GM21723 (cell line): ENCODE measurements around the gene BICC1.
"Not testable (repeated sequence)": the region's sequence is repeated elsewhere in the genome, so short reads cannot be mapped to it uniquely, and the experiment has no call there.

Experiments used
- ATAC-seq: cut with Tn5 transposase; IDR thresholded peaks from one replicate; pipeline ENCODE4 v1.9.1; 2021; ENCODE audit warnings: mild to moderate bottlenecking, moderate library complexity; ENCODE audit not compliant: unreplicated experiment

The BICC1 gene

DNA sequence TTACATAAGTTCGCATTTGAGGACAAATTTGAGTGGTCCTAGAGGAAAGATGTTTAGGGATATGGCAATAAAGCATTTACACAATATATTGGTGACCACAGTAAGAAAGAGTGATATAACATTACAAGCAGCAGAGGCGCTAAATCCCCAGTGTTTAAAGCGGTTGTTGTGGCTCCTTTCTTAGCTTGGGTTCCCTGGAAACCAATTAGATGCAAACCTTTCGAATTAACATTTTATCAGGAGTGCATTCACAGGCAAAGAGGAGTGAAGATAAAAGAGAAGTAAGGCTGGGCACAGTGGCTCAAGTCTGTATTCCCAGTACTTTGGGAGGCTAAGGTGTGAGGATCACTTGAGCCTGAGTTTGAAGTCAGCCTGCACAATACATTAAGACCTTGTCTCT, 331.1 kb downstream of the BICC1 start:
- no peak for ATAC-seq

GRCh38 chr10:58844680-58845079, 332.0 kb downstream of the BICC1 start:
- no peak for ATAC-seq

DNA sequence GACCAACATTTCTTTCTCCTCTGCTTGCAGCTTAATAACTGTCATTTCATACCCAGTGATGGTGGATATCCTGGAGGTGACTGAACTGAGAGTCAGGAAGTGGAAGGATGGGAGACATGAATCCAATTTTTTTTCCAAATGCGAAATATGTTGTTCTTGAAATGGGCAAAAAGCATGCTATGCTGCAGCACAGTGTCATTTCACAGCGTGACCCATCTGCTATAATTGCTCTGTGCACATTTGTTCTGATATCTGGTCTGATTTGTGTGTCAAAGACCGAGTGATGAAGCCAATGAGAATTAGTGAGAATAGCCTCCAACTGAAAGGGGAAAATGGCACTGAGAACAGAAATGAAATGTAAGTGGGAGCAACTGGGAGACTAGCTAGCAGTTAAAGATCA, 334.2 kb downstream of the BICC1 start:
- no peak for ATAC-seq

DNA sequence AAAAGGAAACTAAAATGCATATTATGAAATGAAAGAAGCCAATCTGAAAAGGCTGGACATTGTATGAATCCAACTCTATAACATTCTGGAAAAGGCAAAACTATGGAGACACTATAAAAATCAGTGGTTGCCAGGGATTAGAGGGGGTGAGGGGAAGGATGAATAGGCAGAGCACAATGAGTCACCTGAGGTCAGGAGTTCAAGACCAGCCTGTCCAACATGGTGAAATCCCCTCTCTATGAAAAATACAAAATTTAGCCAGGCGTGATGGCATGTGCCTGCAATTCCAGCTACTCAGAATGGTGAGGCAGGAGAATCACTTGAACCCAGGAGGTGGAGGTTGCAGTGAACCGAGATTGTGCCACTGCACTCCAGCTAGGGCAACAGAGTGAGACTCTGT, 338.9 kb downstream of the BICC1 start:
- ATAC-seq = no peak

GRCh38 chr10:58853668-58854067, 341.0 kb downstream of the BICC1 start:
- no peak for ATAC-seq

DNA sequence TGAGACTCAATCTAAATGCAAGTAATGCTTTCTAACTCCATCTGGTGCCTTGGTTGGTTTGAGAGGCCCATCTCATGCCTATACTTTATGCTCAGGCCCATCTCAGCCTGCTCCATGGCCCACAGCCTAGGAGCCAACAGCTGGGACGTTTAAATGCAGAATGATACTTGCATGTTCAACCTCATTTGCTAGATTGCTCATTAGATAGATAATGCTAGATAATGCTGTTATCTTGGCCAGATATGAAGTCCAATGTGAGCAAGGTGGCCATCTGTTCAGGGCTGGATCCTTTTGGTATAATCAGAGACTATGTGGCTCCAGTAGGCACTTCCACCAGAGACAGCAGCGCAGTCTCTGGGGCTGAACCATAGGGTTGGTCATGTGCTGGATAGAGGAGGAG, 342.1 kb downstream of the BICC1 start:
- no peak for ATAC-seq

DNA sequence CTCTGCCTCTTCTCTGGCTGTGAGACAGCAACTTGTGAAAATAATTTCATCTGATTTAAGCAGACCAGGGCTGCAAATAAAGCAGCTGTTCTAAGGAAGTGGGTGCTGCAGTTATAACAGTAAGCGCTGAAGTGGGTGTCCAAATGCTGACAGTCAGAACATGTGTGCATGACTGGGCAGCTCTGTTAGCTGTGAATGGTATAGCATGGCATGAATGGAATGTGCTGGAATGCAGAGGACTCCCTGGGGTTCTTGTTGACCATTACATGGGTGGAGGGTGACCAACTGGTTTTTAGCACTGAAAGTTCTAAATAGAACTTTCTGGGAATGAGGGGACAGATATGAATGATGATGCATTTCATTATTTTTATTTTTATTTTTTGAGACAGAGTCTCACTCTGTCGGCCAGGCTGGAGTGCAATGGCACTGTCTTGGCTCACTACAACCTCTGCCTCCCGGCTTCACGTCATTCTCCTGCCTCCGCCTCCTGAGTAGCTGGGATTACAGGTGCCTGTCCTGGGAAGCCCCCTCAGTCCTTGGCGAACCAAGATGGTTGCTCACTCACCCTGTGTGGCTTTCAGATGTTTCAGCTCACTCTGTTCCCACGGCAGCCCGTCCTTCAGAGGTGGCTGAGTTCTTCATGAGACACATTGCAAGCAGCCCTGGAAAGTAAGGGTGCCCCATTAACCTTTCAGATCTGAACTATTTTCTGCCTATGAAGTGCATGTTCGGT, 344.0 kb downstream of the BICC1 start:
- no peak for ATAC-seq

DNA sequence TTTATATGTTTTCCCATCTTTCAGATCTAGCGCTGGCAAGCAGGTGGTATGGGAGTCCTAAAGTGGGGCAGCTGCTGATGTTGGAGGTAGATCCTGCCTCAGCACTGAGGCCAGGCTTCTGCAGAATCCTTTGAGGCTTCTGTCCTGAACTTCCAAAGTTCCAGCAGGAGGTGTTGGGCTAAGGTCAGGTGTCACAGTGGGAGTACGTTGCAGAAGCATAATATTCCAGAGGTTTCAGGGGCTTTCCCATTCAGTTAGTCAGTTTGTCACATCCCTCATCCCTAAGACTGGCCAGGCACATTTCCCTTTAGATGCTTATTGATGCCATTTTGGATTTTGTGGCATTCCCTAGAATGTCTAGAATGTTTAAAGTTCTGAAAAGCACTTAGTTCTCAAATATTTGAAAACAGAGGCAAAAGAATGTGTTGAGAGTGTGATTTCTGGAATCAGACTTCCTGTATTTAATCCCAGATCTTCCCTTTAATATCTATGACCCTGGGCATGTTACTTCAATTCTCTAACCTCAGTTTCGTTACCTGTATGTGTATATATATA, 344.7 kb downstream of the BICC1 start:
- ATAC-seq = no peak

- ATAC-seq = not testable (repeated sequence)
Observed at GRCh38 chr10:58858123-58858522, 345.5 kb downstream of the BICC1 start.

DNA sequence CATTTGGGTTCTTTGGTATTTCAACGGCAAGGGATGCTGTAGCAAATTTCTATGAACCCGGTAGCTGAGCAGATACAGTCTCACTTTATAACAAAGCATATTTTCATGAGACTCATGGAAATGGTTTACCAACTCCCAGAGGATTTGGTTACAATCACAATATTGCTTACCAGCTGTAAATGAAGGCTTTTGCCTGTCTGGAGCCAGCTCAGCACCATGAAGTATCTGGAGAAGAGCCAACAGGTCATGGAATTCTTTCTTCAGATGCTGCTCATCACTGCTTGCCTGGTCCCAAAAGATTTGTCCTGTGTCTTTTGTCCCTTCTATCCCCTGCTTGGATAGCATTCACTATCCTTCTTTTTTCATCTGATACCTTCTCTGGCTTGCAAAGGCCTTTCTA, 346.9 kb downstream of the BICC1 start:
- ATAC-seq = no peak

DNA sequence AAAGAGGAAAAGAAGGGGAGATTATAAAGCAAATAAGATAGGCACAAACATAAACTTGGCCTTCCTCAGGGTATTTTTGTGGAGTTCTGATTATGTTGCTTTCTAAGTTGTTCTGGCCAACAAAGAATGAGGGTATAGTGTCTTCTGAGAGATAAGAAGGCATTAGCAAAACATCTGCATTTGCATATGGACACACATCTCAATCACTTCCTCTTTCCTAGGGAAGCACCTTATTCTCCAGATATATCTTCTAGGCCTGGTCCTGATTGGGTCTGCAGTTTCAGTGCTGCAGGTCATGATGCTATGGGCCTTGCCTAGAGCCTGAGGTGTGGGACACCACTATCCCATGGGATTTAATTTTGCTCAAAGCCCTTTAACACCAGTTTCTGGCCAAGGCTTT, 355.0 kb downstream of the BICC1 start:
- peak; percentile 51 for ATAC-seq

GRCh38 chr10:58868736-58869435, 356.2 kb downstream of the BICC1 start:
- ATAC-seq = no peak

DNA sequence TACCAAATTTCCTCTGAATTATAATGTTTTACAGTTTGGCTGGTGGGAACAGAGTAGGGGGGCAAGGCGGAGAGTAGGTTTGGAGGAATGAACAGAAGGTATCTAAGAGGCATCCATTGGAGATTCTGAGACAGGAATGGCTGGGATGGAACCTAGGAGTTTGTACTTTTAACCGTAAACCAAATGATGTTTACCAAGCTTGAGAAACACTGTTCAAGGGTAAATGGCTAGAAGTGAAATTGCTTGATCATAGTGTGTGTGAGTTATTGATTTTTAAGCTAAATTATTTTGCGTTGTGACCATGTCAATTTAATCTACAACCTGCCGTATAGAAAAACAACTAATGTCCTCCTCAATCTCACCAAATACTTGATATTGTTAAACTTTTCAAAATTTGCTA, 357.4 kb downstream of the BICC1 start:
- ATAC-seq = no peak

DNA sequence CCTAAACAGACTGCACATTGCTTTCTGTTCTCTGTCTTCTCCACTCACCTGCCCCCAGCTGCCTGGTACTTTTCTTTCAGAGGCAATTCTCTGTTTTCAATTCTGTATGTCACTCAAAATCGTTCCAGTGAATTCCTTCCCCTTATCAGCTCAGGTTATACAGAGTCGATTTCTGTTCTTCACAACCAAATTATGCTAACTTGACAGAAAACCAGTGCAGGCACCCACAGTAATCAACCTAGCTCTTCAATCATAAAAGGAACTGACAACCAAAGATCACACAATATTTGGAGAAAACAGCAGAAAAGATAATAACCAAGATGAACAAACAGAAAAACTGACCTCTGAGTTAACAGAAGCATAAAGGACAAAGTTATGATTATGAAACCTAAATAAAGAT, 360.5 kb downstream of the BICC1 start:
- no peak for ATAC-seq
